Activated CD4-positive, alpha-beta T cell treated with anti-CD3 and anti-CD28 coated beads for 48 hours (primary cell): ENCODE data around the gene CFLAR.
"Not testable (repeated sequence)": the region's sequence is repeated elsewhere in the genome, so short reads cannot be mapped to it uniquely, and the experiment has no call there.

ENCODE experiments used
- DNase-seq: peaks from one replicate; pipeline ENCODE4 v3.0.0-alpha.2; 2020

Gene CFLAR

DNA sequence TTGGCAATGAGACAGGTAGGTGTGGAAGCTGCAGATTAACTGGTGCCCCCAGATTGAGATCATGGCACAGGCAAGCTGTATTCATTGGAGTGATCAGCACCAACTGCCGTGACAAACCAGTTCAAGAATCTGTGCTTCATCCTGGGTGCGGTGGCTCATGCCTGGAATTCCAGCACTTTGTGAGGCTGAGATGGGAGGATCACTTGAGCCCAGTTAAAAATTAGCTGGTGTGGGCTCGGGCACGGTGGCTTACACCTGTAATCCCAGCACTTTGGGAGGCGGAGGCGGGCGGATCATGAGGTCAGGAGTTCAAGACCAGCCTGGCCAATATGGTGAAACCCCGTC, 33.8 kb downstream of the CFLAR start:
- DNase-seq = not testable (repeated sequence)

DNA sequence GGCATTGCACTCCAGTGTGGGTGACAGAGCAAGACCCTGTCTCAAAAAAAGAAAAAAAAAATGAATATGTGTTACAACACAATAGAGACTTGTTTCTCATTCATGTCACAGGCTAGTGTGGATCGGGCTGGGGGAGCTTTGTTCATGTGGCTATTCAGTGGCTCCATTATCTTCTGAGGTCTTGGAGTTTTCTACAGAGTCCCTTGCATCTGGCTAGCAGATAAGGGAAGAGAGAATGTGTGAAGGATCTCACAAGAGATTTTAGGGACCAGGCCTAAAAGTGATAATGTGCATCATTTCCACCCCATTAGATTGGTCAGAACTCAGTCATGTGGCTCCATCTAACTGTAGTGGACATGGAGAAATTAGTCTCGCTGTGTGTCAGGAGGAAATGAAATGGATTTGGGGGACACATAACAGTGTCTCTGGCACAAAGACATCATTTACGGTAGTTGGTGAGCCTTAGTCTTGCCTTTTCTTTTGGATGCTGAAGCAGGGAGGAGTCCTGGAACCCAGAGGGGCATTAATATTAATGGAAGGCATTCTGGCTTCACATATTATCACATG, 34.6 kb downstream of the CFLAR start:
- DNase-seq = no peak

DNA sequence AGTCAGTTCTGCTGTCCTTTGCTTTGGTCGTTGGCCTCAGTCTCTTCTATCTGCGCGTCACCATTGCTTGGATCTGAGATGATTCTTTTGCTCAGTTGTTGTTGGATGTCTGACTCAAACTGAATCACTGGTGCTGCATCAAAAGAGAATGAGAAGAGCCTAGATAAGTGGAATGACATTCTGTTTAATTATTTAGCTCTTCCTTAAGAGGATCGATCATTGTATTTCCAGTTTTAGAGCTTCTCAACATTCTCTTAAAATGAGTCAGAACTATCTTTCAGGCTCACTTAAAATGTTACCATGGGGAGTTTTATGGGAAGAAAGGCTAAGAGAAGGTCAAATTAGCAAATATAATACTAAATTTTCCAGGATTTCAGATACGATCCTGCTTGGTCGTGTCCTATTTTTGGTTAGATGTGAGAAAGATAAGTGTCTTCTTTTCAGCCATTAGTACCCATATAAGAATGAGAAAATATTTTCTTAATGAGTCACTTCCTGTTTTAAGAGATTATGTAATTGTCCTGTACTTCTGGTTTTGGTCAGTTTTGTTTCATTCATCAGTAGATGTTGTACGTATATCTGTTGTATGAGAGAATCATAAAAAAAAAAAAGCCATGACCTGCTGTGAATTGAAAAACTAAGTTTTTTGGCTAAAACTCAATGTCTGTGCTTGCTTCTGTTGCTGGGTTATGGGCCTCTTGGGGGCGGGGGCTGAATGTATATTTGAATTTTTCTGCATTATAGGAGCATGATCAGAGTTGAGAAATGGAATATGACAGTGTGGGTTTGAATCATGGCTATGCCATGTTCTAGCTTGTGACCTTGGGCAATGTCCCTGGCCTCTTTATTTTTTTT, 35.4 kb downstream of the CFLAR start:
- DNase-seq = no peak

DNA sequence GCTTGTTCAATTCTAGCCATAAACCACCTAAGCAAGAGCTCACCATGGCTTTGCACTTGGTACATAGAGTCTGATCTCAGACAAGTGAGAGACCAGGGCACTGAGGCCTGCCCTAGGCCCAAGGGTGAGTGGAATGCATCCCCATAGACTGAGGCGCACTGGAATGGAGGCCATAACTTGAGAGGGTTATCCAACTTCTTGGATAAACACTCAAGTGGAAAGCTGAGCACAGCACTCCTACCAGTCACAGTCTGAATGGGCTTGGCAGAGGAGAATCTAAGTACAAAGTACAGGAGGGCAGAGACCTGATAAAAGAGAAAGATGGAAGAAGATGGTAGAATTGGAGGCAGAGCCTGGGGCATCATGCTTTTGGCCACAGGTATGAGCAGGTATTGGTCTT, 36.6 kb downstream of the CFLAR start:
- DNase-seq = no peak

DNA sequence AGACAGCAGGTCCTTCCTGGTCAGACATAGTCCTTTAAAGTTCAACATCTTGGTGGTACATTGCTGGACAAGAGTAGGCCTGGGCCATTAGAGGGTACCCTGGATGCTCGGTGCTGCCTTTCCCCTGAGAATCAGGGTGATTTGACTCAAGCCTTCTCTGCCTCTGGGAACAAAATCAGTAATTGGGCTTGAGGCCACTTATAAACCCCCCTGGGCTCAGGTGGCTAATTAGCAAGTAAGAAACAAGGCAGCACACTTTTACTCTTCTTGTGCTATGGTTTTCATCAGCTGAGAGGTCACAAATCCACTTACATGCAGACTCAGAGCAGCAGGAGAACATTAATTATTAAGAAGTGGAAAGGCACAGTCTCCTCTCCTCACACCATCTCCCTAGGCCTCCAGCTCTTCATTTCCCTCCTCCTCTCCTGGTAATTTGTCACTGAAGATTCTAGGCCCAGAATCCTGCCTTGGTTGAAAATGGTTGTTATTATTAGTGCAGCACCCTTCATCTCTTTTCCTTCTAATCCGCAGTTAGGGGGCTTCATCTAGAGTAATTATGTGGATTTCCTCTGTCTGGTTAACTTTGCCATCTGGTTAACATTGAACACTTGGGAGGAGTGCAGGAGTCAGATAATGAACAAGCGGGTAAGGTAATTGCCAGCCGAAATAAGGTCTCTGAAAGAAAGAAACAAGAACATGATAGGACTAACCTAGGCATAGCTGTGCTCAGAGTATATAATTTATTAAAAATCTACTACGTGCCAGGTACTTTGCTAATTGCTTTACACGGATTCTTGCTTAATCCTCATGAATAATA, 37.2 kb downstream of the CFLAR start:
- no peak for DNase-seq

DNA sequence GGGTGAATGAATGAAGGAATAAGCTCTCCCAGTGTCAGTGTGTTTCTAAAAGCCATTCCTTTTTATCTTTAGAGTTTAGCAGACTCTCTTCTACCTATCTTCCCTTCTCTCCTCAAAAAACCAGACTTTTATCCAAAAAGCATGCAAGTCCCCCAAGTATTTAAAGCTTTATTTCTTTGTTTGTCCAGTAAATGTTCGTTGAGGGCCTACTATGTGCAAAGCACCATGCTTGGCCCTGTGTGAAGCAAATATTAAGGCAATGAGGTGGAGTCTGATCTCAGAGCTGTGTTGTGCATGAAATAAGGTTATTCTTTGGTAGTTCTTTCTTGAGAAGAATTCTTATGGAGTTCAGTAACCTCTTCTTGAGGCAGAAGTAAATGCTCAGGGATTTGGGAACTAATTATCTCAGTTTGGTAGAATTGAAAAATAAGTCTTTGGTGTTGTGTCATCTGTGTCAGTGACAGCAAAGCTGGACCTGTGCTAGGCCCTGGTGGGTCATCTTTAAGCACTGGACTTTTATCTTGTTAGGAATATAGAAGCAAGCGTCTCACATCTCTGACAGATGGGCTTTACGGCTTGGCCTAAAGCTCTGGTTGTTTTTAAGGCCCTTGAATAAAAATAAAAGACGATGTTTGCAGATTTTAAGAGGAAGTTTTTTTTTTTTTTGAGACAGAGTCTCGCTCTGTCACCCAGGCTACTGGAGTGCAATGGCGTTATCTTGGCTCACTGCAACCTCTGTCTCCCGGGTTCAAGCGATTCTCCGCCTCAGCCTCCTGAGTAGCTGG, 38.8 kb downstream of the CFLAR start:
- no peak for DNase-seq

DNA sequence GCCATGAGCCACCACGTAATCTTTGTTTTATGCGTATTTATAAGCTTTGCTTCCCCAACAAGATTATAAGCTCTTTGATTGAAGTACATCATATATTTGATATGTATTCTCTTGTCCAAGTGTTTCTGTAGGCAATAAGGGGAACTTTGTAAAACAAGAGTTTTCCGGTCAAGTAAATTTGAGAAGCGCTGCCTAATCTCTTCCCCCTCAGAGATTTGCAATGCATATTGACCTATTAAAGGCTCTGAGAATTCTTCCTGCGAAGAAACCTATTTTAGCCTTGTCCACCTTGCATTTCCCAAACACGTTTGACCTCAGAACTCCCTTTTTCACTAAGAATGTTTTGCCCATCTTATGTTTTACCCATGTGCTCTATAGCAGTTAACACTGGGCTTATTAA, 40.1 kb downstream of the CFLAR start:
- DNase-seq = no peak

DNA sequence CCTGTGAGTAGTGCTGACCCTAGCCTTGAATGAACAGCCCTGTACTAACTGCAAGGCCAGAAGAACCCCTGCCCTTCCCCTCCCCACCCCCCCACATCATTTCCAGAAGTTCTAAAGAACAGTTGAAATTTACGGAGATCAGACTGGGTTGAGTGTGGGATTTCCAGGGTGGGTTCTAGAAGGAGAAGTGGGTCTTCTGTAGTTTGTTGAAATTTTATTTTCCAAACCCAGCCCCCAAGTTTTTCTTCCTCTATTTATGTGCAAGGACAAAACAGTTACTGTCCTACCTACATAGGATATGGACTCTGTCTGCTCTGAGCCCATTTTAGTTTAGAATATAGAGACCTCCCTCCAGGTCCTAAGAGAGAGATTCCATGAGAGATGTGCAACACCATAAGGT, 40.7 kb downstream of the CFLAR start:
- no peak for DNase-seq

DNA sequence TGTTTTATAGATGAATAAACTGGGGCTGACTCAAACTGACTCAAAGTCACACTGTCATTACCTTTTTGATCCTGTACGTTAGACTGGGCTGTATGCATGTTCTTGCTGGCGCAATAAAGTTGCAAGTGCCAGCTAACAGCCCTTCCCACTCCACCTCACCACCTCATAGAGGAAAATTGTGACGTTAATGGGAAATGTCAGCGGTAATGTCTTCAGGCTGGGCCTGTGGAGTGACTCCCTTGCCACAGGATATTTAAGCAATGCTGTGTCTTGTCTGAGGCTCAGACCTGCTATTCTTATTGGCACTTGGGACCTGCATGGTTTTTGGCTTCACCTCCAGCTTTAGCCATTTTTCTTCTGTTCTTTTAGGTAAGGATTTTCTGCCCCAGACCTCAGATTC, 41.7 kb downstream of the CFLAR start:
- DNase-seq = no peak

DNA sequence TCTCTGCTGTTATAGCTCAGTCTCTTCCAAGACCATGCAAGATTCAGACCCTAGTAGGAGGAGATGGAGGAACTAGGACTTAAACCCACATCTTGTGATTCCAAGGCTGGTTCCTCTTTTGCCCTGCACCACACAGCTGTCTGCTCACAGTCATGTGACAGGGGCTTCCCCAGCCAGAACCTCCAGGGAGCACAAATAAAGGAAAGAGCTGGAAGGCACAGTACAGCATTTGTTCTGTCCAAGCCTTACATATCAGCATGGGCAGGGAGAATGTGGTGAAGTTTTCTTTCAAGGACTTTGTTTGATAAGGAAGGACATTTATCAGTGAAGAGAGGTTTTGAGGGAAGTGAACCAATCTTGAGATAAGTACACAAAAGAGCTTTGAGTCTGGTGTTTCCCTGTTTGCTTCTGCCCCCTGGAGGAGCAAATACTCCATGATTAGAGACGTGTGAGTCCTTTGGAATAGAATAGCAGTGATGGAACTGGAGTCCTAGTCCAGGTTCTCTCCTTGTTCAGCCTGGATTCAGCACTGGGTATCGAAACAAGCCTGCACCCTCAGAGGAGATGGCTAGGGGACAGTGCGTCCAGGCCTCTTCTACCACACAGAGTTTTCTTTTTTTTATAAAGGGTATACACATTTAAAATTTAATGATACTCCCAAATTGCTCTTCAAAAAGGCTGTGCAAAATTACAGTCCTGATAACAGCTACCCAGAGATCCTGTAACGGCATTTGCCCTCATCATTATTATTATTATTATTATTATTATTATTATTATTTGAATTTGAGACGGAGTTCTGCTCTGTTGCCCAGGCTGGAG, 42.4 kb downstream of the CFLAR start:
- DNase-seq = peak; percentile 45

DNA sequence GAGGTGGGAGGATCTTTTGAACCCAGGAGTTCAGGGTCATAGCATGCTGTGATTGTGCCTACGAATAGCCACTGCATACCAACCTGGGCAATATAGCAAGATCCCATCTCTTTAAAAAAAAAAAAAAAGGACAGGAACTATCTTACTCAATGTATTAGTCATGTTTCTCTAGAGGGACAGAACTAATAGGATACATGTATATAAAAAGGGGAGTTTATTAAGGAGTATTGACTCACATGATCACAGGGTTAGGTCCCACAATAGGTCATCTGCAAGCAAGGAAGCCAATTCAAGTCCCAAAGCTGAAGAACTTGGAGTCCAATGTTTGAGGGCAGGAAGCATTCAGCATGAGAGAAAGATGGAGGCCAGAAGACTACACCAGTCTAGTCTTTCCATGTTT, 48.2 kb downstream of the CFLAR start:
- DNase-seq = no peak

DNA sequence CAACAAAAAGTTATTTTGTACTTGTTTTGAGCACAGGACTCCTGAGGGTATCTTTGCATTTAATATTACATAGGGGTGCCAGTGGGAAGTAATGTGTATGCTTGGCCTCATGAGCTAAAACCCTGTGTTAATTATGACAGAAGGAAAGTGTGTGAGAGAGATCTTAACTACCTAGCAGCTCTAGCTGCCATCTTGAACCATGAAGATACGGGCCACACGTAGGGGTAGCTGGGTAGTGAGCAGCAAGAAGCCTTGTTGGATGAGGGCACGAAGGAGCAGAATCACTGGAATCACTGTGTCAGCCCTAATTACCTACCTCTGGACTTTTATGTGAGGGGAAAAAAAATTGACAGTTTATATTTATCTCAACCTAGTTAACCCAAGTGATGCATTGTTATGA, 51.6 kb downstream of the CFLAR start:
- no peak for DNase-seq

DNA sequence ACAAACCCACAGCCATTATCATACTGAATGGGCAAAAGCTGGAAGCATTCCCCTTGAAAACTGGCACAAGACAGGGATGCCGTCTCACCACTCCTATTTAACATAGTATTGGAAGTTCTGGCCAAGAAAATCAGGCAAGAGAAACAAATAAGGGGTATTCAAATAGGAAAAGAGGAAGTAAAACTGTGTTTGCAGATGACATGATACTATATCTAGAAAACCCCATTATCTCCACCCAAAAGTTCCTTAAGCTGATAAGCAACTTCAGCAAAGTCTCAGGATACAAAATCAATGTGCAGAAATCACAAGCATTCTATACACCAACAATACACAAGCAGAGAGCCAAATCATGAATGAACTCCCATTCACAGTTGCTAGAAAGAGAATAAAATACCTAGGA, 52.5 kb downstream of the CFLAR start:
- not testable (repeated sequence) for DNase-seq

DNA sequence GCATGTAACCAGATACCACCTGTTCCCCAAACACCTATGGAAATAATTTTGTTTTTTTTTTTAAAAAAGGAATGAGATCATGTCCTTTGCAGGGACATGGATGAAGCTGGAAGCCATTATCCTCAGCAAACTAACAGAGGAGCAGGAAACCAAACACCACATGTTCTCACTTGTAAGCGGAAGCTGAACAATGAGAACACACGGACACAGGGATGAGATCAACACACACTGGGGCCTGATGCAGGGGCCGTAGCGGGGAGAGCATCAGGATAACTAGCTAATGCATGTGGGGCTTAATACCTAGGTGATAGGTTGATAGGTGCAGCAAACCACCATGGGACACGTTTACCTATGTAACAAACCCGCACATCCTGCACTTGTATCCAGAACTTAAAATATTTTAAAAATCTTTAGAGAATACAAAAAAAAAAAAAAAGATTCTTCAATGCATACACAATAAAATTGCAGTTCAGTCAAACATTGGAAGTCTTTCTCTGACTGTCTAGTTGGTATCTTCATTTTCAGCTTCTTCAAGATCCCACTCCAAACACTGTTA, 55.4 kb downstream of the CFLAR start:
- no peak for DNase-seq

DNA sequence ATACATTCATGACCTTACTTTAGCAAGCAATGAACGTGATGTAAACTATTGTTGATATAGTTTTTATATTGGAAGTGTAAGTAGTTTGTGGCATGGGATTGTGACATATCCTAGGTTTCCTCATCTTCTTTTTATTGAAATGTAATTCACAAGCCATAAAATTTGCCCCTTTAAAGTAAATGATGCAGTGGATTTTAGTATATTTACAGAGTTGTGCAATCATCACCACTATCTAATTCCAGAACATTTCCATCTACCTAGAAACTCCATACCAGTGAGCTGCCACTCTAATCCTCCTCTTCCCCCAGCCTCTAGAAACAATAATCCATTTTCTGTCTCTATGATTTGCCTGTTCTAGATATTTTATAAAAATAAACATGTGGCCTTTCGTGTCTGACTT, 56.3 kb downstream of the CFLAR start:
- DNase-seq = no peak

DNA sequence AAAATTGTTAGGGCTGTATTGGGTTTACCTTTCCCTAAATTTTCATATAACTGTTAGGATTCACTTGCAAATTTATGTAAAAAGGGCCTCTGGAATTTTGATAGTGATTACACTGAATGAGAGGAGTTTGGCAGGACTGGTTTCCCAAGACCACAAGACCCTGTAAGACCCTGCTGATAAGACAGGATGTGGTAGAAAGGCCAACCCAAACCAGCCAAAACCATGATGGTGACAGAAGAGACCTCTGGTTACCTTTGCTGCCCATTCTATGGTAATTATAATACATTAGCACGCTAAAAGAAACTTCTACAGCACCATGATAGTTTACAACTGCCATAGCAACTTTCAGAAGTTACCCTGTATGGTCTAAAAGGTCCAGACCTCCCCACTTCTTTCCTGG, 58.7 kb downstream of the CFLAR start:
- DNase-seq = no peak

DNA sequence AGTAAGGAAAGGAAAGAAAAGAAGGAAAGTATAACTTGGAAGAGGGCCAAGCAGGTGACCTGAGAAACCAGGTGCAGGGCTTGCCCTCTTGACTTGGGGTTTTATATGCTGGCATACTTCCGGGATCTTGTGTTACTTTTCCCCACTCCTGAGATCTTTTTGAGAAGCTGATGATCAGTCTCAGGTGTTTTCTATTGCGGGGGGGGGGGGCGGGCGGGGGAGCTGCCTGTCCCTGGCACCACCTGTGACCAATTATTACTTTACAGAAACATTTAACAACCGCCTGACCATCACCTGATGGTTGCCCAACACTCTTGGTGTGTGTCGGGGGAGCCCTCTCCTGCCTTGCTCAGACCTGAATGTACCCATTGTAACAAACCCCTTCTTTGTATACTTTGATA, 60.1 kb downstream of the CFLAR start:
- no peak for DNase-seq

DNA sequence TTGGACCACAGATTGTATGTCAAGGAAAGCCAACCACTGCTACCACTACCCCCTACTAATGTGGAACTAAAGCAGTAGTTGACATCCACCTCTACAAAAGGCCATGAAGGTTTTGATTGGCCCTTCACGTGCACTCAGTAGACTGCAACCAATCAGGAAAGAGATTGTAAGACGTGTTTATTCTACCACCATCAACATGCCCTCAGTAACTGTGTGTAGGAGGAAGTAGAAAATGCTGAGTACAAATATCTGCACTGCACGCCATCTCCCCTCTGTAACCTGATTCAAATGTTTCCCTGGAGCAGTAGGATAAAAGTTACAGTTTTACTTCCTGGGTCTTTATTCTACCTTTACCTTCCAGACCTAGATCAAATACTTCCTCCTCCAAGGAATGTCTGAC, 64.0 kb downstream of the CFLAR start:
- no peak for DNase-seq

DNA sequence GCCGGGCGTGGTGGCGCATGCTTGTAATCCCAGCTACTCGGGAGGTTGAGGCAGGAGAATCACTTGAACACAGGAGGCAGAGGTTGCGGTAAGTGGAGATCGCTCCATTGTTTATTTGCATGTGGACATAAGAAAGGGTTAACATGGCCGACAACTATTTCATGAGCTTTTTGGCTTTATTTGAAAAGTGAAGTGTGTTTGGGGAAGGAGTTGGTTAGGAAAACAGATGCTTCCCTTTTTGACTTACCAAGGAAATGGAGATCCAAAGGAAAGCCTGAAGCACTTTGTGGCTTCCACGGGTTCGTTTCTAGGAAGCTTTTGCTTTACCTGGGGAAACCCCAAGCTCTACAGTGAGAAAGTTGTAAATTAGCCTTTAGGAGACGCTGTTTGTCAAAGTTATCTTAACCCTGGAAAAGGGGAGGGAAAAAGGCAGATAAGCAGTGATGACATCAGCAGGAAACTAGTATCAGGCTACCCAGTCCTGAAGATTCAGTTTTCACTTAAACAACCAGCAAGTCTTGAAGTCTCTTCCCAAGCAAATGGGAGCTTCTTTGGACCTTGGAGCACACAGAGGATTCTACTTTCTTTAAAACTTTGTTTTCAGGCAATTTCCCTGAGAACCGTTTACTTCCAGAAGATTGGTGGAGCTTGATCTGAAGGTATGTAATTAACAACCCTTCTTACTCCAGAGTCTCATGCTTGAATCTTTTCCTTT, 66.8 kb downstream of the CFLAR start, which contains the start of gene CASP10:
Gene CASP10, plus strand, starts transcription at position 492 of the 715 bp plus-strand sequence. CDS start 2,637 bp downstream, outside the sequence.
- no peak for DNase-seq

DNA sequence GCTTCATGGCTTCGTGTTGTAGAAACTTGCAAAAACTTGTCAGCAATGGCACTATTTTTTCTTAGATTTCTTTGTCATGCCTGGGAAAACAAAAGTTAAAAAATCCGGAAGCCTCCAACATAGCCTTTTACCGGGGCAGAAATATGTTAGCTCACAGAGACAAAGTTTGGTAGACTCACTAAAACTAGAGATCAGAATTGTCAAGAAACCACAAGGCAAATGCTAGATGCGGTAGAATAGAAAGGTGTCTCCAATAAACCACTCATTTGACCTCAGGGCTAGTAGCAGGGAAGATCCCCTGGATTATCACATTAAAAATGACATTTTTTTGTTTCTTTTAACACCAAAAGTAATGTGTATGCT, 67.4 kb downstream of the CFLAR start:
- DNase-seq = no peak

DNA sequence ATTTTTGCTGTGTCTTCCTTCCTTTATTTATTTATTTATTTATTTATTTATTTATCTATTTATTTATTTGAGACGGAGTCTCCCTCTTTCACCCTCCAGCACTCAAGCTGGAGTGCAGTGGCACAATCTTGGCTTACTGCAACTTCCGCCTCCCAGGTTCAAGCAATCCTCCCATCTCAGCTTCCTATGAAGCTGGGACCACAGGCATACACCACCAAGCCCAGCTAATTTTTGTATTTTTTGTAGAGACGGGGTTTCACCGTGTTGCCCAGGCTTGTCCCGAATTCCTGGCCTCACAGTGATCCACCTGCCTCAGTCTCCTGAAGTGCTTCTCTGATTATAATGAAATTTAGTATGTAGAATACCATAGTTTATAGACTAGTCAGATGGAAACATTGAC, 67.9 kb downstream of the CFLAR start:
- not testable (repeated sequence) for DNase-seq
